IPS-20b (cell line): Measurements from ENCODE around the gene TCERG1L.
A peak's percentile ranks its signal among the peaks of the same experiment; 100 is the strongest.
"Not testable (repeated sequence)": the region's sequence is repeated elsewhere in the genome, so short reads cannot be mapped to it uniquely, and the experiment has no call there.

Experiments used
- H3K27ac ChIP-seq: one replicate; pipeline ENCODE4 v1.5.1; 2013; ENCODE audit warnings: low read length
- H3K27me3 ChIP-seq: 2 replicates; pipeline ENCODE4 v1.6.1; 2013; ENCODE audit warnings: mild to moderate bottlenecking, low read length, inconsistent platforms; ENCODE audit not compliant: insufficient read depth
- H3K36me3 ChIP-seq: 2 replicates; pipeline ENCODE4 v1.6.1; 2013; ENCODE audit warnings: low read depth, mild to moderate bottlenecking, inconsistent platforms, low read length, moderate library complexity; ENCODE audit not compliant: insufficient read depth
- H3K4me1 ChIP-seq: 2 replicates; pipeline ENCODE4 v1.6.1; 2013; ENCODE audit warnings: mild to moderate bottlenecking, control low read depth, inconsistent platforms, low read length, moderate library complexity; ENCODE audit not compliant: insufficient read depth
- H3K4me3 ChIP-seq: 2 replicates; pipeline ENCODE4 v1.5.1; 2013; ENCODE audit warnings: mild to moderate bottlenecking, low read length, inconsistent platforms
- H3K9ac ChIP-seq: 2 replicates; pipeline ENCODE4 v1.6.1; 2013; ENCODE audit warnings: low read depth, mild to moderate bottlenecking, inconsistent platforms, low read length, moderate library complexity
- H3K9me3 ChIP-seq: 2 replicates; pipeline ENCODE4 v1.6.1; 2013; ENCODE audit warnings: mild to moderate bottlenecking, low read depth, low read length, inconsistent platforms; ENCODE audit not compliant: insufficient read depth

TCERG1L gene

GRCh38 chr10:131109726-131110125 is 201.8 kb downstream of the TCERG1L start:
- H3K4me1 ChIP-seq, result no peaks in the 10 kb centered on the region
- H3K27ac ChIP-seq, result no peak overlapping the region
- H3K36me3 ChIP-seq, result no peaks in the 10 kb centered on the region
- H3K9me3 ChIP-seq, result no peaks in the 10 kb centered on the region
- no peak overlapping the region for H3K9ac ChIP-seq
- no peaks in the 10 kb centered on the region for H3K27me3 ChIP-seq
- no peak overlapping the region for H3K4me3 ChIP-seq

DNA sequence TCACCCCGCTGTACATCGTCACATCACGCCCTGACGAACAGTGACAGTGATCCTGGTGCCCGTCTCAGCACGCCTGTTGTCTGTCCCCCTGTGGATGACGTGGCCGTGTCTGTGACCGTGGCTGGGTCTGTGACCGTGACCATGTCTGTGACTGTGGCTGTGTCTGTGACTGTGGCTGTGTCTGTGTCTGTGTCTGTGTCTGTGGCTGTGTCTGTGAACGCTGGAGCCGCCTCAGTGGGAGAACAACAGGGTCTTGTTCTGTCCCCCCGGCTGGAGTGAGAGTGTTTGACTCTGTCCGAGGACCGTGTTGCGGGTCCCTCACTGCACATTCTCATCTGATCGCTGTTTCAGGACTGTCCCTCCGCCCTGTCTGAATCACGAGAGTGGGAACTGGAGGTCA is 202.2 kb downstream of the TCERG1L start:
- no peaks in the 10 kb centered on the region for H3K36me3 ChIP-seq

GRCh38 chr10:131107970-131108369 is 203.6 kb downstream of the TCERG1L start:
- H3K27me3 ChIP-seq, result no peaks in the 10 kb centered on the region
- no peaks in the 10 kb centered on the region for H3K36me3 ChIP-seq
- no peak overlapping the region for H3K27ac ChIP-seq
- no peaks in the 10 kb centered on the region for H3K4me1 ChIP-seq
- H3K4me3 ChIP-seq, result no peak overlapping the region
- no peaks in the 10 kb centered on the region for H3K9me3 ChIP-seq
- H3K9ac ChIP-seq, result no peak overlapping the region

More for the DNA sequence above, 202.2 kb downstream of the TCERG1L start:
- H3K4me3 ChIP-seq, result no peak overlapping the region
- H3K27me3 ChIP-seq, result no peaks in the 10 kb centered on the region
- H3K9ac ChIP-seq, result no peak overlapping the region
- no peaks in the 10 kb centered on the region for H3K9me3 ChIP-seq
- no peaks in the 10 kb centered on the region for H3K4me1 ChIP-seq
- no peak overlapping the region for H3K27ac ChIP-seq

- no peaks in the 10 kb centered on the region for H3K4me1 ChIP-seq
- H3K9me3 ChIP-seq, result no peaks in the 10 kb centered on the region
- H3K4me3 ChIP-seq, result no peak overlapping the region
- no peak overlapping the region for H3K27ac ChIP-seq
- H3K27me3 ChIP-seq, result no peaks in the 10 kb centered on the region
- H3K36me3 ChIP-seq, result no peaks in the 10 kb centered on the region
- H3K9ac ChIP-seq, result no peak overlapping the region
Observed at GRCh38 chr10:131102676-131103075, 208.8 kb downstream of the TCERG1L start.

DNA sequence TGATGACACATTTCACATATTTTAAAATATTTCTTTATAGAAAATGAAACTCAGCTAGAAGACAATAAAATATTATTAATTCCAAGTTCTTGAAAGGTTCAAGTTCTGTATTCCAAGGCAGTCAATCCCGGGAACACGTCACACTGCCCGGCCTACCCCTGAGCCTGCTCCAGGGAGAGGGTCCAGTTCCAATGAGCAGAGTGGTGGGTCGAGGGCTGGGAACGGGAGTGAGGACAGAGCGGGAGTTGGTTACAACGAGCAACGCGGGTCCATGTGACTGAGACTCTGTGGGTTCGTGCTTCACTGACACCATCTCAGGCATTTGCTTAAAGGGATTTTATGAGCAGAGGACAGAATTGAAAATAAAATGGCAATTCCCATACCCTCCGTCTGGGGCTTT is 209.4 kb downstream of the TCERG1L start:
- H3K4me1 ChIP-seq, result no peaks in the 10 kb centered on the region
- H3K36me3 ChIP-seq, result no peaks in the 10 kb centered on the region
- no peak overlapping the region for H3K4me3 ChIP-seq
- no peaks in the 10 kb centered on the region for H3K27me3 ChIP-seq
- H3K9ac ChIP-seq, result no peak overlapping the region
- H3K27ac ChIP-seq, result no peak overlapping the region
- no peaks in the 10 kb centered on the region for H3K9me3 ChIP-seq

- not testable (repeated sequence) for H3K9me3 ChIP-seq, H3K27ac ChIP-seq, H3K4me1 ChIP-seq, H3K4me3 ChIP-seq, H3K27me3 ChIP-seq, H3K36me3 ChIP-seq, H3K9ac ChIP-seq
Observed at GRCh38 chr10:131100418-131101410, 210.8 kb downstream of the TCERG1L start.

DNA sequence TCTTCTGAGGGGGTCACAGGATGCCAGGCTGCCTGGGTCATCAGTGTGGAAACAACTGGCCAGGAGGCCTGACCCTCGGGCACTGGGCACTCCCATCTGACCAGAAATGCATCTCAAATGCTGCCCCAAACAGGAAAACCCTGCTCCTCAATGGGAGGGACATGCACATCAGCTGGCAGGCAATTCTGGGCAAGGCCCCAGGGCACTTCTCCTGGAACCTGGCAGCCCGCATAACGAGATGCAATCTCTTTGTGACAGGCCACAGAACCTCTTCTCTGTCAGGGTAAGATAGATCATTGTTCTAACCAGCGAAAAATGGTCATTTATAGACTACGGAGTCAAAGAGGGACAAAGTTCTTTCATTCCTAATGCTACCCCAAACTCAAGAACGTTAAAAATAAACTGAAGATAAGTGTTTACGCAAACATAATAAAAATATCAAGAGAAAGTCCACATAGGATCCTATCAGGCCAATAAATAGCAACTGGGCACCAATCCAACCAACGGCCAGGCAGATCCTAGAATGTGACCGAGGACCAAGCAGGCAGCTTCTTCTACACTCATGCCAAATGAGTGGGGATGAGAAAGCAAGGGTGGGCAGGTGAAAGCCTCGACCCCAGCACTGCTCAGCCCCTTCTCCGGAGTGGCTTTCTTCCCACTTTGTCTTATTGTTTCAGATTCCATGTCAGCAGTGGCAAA is 212.3 kb downstream of the TCERG1L start:
- no peak overlapping the region for H3K27ac ChIP-seq
- H3K4me3 ChIP-seq, result no peak overlapping the region
- H3K27me3 ChIP-seq, result no peaks in the 10 kb centered on the region
- no peak overlapping the region for H3K9ac ChIP-seq
- no peaks in the 10 kb centered on the region for H3K9me3 ChIP-seq
- H3K4me1 ChIP-seq, result peaks cover 3% of the 10 kb centered on the region; the same call in 1 of the 2 replicates
- no peaks in the 10 kb centered on the region for H3K36me3 ChIP-seq

- Histone ChIP-seq H3K27ac (no peak overlapping the region), H3K36me3 (no peaks in the 10 kb centered on the region)
Observed at GRCh38 chr10:131098416-131098952, 213.0 kb downstream of the TCERG1L start.

DNA sequence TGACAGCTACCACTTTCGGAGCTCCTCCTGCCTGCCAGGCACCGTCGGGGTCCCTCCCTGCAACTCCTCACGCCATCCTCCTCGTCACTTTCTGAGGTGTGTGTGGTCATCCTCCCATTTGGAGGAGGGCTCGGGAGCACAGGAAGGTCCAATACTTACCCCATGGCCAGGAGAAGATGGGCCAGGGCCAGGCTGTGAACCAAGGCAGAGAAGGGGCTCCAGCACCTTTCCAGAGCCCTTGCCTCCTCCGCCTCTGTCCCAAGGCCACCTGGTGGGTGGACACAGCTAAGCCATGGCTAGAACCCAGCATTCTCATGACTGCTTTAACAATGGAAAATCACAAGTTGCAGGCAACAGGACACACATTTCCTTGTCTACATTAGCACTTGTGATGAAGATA is 215.5 kb downstream of the TCERG1L start:
- H3K4me3 ChIP-seq, result no peak overlapping the region

More at GRCh38 chr10:131098416-131098952, 213.0 kb downstream of the TCERG1L start:
- Histone ChIP-seq H3K9ac (no peak overlapping the region), H3K4me1 (peaks cover 9% of the 10 kb centered on the region; the same call in 1 of the 2 replicates), H3K9me3 (no peaks in the 10 kb centered on the region), H3K27me3 (no peaks in the 10 kb centered on the region), H3K4me3 (no peak overlapping the region)

DNA sequence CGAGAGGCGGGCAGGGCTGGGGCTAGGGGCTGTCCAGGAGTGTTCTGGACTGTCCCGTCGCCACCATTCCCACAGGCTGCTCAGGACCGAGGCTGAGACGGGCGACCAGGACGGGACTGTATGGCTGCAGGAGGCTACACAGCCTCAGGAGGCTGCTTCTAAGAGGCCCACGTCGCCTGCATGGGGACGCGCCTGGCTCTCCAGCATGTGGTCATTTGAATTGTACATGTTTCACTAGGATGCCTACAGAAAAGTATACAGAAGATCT is 216.3 kb downstream of the TCERG1L start:
- Histone ChIP-seq H3K36me3 (no peaks in the 10 kb centered on the region), H3K9me3 (no peaks in the 10 kb centered on the region), H3K4me1 (peaks cover 9% of the 10 kb centered on the region; the same call in 1 of the 2 replicates), H3K4me3 (no peak overlapping the region), H3K9ac (no peak overlapping the region), H3K27ac (no peak overlapping the region), H3K27me3 (no peaks in the 10 kb centered on the region)

More for the DNA sequence above, 215.5 kb downstream of the TCERG1L start:
- H3K9me3 ChIP-seq, result no peaks in the 10 kb centered on the region
- H3K36me3 ChIP-seq, result no peaks in the 10 kb centered on the region
- H3K4me1 ChIP-seq, result peaks cover 9% of the 10 kb centered on the region; the same call in 1 of the 2 replicates
- H3K27me3 ChIP-seq, result no peaks in the 10 kb centered on the region
- no peak overlapping the region for H3K27ac ChIP-seq
- H3K9ac ChIP-seq, result no peak overlapping the region

DNA sequence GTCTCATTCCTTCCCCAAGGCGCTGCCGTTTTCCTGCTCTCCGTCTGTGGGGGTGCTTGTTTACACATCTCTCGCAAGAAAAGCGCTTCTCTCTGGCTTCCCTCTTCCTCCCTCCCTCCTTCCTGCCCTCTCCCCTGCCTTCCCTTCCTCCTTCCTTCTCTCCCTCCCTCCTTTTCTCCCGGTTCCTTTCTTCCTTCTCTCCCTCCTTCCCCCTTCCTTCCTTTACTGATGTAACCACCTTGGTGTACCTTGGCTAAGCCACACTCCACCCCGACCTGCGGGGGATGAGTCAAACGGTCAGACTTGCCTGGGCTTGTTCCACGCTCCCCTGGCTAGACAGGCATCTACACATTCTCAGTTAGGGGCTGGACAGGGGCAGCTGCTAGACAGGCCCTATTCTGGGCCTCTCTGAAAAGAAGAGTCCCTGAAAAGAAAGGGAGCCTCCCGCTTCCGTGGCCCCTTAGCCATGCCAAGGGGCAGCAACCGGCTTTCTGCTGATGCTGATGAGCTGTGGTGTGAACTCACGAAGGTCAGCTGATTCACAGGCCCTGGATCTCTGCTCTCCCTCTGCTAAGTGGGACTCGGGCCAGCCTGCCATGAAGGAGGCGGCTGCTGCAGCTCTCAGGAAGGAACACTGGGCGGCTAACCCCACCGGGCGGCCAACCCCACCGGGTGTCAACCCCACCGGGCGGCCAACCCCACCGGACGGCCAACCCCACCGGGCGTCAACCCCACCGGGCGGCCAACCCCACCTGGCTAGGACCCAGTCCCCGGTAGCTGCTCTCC is 216.8 kb downstream of the TCERG1L start:
- peaks cover 9% of the 10 kb centered on the region; the same call in 1 of the 2 replicates for H3K4me1 ChIP-seq
- no peak overlapping the region for H3K9ac ChIP-seq
- H3K4me3 ChIP-seq, result no peak overlapping the region
- H3K9me3 ChIP-seq, result no peaks in the 10 kb centered on the region
- peak overlapping the region; percentile 77 for H3K27ac ChIP-seq
- no peaks in the 10 kb centered on the region for H3K27me3 ChIP-seq
- no peaks in the 10 kb centered on the region for H3K36me3 ChIP-seq
